Cardiac fibroblast (primary cell): ENCODE results near the gene TTC28.

Experiments
- DNase-seq, 2 donors: peaks; one replicate each; pipeline versions ENCODE4 v3.0.0 to v3.0.0-alpha.2; 2010; ENCODE audit warnings: low read depth in 2 of 2
- H3K4me3 ChIP-seq, 2 donors: replicated peaks in 1 of 2; 1 replicate in 1 of 2; 2 replicates in 1 of 2; pipeline ENCODE4 v1.5.1; 2011; ENCODE audit warnings: low read depth in 2 of 2, low read length in 2 of 2, mild to moderate bottlenecking in 2 of 2, moderate library complexity in 1 of 2
- TF ChIP-seq, protein P1 (sequence below): IDR thresholded peaks from one replicate; pipeline ENCODE4 v1.5.1; 2011; ENCODE audit warnings: low read depth, mild to moderate bottlenecking, low read length, inconsistent platforms

Gene TTC28

GRCh38 chr22:28299753-28300152 lies 379.9 kb downstream of the TTC28 start:
- DNase-seq: peak; percentile 39 to 93
- TF ChIP-seq, protein P1, sequence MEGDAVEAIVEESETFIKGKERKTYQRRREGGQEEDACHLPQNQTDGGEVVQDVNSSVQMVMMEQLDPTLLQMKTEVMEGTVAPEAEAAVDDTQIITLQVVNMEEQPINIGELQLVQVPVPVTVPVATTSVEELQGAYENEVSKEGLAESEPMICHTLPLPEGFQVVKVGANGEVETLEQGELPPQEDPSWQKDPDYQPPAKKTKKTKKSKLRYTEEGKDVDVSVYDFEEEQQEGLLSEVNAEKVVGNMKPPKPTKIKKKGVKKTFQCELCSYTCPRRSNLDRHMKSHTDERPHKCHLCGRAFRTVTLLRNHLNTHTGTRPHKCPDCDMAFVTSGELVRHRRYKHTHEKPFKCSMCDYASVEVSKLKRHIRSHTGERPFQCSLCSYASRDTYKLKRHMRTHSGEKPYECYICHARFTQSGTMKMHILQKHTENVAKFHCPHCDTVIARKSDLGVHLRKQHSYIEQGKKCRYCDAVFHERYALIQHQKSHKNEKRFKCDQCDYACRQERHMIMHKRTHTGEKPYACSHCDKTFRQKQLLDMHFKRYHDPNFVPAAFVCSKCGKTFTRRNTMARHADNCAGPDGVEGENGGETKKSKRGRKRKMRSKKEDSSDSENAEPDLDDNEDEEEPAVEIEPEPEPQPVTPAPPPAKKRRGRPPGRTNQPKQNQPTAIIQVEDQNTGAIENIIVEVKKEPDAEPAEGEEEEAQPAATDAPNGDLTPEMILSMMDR: no peak
- H3K4me3 ChIP-seq: no peak overlapping the region

DNA sequence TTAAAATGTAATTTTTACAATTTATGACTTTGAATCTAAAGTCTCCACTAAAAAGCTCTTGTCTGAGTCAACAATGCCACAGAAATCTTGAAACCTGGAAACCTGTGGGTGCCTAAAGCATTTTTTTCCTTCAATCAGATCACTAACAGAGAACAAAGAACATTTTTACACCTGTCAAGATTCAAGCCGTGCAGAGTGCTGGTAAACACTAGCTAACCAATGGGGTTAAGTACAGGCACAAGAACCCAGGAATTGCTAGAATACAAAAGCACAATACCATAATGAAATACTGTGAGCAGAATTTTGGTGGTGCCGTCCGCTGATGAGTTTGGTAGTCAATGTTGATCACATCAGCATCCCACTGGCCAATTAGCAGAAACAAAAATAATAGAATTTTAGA lies 380.3 kb downstream of the TTC28 start:
- DNase-seq: peak in 1 of 2 donors; percentile 1
- H3K4me3 ChIP-seq: no peak overlapping the region
- TF ChIP-seq, protein P1: no peak

GRCh38 chr22:28297504-28297903 lies 382.1 kb downstream of the TTC28 start:
- TF ChIP-seq, protein P1: no peak

DNA sequence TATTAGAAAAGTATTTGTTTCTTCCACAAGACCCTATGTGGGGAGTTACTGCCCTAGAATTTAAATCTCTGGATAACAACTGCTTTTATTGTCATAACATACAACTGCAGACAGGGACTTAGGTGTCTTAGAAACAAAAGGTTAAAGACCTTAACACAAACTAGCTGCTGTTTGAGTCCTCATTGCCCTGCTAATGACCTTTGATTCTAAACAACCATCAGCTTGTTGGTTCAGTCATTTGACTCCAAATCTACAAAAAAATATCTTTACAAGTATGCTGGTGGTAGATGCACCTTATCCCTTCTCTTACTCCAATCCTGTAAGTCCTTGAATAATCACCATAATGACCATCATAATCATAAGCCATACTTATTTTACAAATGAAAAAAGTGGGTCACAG lies 383.2 kb downstream of the TTC28 start:
- TF ChIP-seq, protein P1: no peak
- no peak overlapping the region for H3K4me3 ChIP-seq
- no peak for DNase-seq

More at GRCh38 chr22:28297504-28297903, 382.1 kb downstream of the TTC28 start:
- no peak overlapping the region for H3K4me3 ChIP-seq
- DNase-seq: peak in 1 of 2 donors; percentile 8

- TF ChIP-seq, protein P1: no peak
- DNase-seq: peak; percentile 48 to 49
- H3K4me3 ChIP-seq: no peak overlapping the region
Measured at GRCh38 chr22:28283068-28283654, 396.5 kb downstream of the TTC28 start.

DNA sequence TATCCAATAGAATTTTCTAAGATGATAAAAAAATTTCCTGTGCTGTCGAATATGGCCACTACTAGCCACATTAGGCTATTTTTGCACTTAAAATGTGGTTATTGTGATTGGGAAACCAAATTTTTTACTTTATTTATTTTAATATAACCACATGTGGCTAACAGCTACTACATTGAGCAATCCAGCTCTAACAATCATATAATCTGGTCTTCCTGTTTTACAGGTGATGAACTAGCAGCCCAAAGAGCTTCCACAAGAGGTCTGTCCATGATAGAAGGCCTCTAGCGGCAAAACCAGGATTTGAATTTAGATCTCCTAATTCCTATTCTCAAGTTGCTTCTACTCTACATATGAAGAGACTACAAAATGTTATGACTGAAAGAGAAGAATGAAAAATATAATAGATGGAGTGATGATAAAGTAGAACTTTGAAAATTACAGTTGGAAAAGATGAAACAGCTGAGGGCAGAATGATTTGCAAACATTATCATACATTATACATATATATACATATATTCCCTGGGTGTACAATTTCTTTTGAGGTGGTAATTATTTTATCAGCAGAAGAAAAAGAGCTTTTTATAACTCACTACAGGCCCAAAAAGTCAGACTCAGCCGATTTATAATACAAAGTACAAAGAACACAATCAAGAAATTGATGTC lies 397.1 kb downstream of the TTC28 start:
- TF ChIP-seq, protein P1: no peak
- DNase-seq: peak; percentile 16 to 43

More for the DNA sequence above, 397.1 kb downstream of the TTC28 start:
- H3K4me3 ChIP-seq: no peak overlapping the region
